ENCODE data around the gene SLAMF1.
A peak's percentile ranks its signal among the peaks of the same experiment; 100 is the strongest.
"Not testable (repeated sequence)": the region's sequence is repeated elsewhere in the genome, so short reads cannot be mapped to it uniquely, and the experiment has no call there.

SLAMF1 gene

DNA sequence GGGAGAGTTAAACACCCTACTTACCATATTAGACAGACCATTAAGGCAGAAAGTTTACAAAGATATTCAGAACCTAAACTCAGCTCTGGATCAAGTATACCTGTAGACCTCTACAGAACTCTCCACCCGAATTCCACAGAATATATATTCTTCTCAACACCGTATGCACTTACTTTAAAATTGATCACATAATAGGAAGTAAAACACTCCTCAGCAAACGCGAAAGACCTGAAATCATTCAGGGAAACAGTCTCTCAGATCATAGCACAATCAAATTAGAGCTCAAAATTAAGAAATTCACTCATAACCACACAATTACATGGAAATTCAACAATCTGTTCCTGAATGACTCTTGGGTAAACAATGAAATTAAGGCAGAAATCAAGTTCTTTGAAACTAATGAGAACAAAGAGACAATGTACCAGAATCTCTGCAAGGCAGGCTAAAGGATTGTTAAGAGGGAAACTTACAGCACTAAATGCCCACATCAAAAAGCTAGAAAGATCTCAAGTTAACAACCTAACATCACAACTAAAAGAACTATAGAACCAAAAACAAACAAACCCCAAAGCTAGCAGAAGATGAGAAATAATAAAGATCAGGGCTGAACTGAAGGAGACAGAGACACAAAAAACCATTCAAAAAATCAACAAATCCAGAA lies 86.7 kb downstream of the SLAMF1 start:
- no peaks in the 10 kb centered on the region for H3K9me2 ChIP-seq (replicated peaks; ENCODE audit: insufficient read depth, low read length)
- no peaks in the 10 kb centered on the region for H3F3A ChIP-seq (ENCODE audit: insufficient read depth, low read length)
- no peak overlapping the region for H3K9ac ChIP-seq (ENCODE audit: low read length)
- no peak for DNase-seq
- no peaks in the 10 kb centered on the region for H3K9me3 ChIP-seq (replicated peaks; ENCODE audit: insufficient read depth, low read length)
- H3K79me2 ChIP-seq (ENCODE audit: low read length), result no peaks in the 10 kb centered on the region
- H3K36me3 ChIP-seq (replicated peaks; ENCODE audit: insufficient read depth, low read length), result no peaks in the 10 kb centered on the region
- no peaks in the 10 kb centered on the region for H4K20me1 ChIP-seq (ENCODE audit: insufficient read depth, low read length)
- no peaks in the 10 kb centered on the region for H3K27me3 ChIP-seq (replicated peaks; ENCODE audit: insufficient read depth, low read length)
- H3K4me1 ChIP-seq (ENCODE audit: low read length), result no peaks in the 10 kb centered on the region
- H3K27ac ChIP-seq (ENCODE audit: low read length), result no peak overlapping the region
- TF ChIP-seq, protein P1, sequence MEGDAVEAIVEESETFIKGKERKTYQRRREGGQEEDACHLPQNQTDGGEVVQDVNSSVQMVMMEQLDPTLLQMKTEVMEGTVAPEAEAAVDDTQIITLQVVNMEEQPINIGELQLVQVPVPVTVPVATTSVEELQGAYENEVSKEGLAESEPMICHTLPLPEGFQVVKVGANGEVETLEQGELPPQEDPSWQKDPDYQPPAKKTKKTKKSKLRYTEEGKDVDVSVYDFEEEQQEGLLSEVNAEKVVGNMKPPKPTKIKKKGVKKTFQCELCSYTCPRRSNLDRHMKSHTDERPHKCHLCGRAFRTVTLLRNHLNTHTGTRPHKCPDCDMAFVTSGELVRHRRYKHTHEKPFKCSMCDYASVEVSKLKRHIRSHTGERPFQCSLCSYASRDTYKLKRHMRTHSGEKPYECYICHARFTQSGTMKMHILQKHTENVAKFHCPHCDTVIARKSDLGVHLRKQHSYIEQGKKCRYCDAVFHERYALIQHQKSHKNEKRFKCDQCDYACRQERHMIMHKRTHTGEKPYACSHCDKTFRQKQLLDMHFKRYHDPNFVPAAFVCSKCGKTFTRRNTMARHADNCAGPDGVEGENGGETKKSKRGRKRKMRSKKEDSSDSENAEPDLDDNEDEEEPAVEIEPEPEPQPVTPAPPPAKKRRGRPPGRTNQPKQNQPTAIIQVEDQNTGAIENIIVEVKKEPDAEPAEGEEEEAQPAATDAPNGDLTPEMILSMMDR (IDR thresholded peaks at IDR 0.05; ENCODE audit: low read length), result no peak
- TF ChIP-seq EZH2 (optimal IDR thresholded peaks at IDR 0.05; ENCODE audit: low read depth, low read length) (no peak), EZH2phosphoT487 (IDR thresholded peaks at IDR 0.05; ENCODE audit: low read length) (no peak)
- H3K4me2 ChIP-seq (ENCODE audit: low read depth, low read length), result no peak overlapping the region
- H3K4me3 ChIP-seq (ENCODE audit: low read length), result no peak overlapping the region
- no peak overlapping the region for H2AFZ ChIP-seq (ENCODE audit: low read length)

DNA sequence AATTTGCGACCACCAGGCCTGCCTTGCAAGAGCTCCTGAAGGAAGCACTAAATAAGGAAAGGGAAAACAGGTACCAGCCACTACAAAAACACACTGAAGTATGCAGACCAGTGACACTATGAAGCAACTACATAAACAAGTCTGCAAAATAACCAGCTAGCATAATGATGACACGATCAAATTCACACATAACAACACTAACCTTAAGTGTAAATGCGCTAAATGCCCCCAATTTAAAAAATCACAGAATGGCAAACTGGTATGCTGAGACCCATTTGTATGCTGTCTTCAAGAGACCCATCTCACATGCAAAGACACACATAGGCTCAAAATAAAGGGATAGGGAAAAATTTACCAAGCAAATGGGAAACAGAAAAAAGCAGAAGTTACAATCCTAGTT lies 87.4 kb downstream of the SLAMF1 start:
- H3K9me3 ChIP-seq (replicated peaks; ENCODE audit: insufficient read depth, low read length); H3K9ac ChIP-seq (ENCODE audit: low read length); H3K27ac ChIP-seq (ENCODE audit: low read length); H3K4me1 ChIP-seq (ENCODE audit: low read length); H3K4me3 ChIP-seq (ENCODE audit: low read length); H3K4me2 ChIP-seq (ENCODE audit: low read depth, low read length); H3K79me2 ChIP-seq (ENCODE audit: low read length); H3K9me2 ChIP-seq (replicated peaks; ENCODE audit: insufficient read depth, low read length); H3K27me3 ChIP-seq (replicated peaks; ENCODE audit: insufficient read depth, low read length); H4K20me1 ChIP-seq (ENCODE audit: insufficient read depth, low read length); H3F3A ChIP-seq (ENCODE audit: insufficient read depth, low read length); H2AFZ ChIP-seq (ENCODE audit: low read length); H3K36me3 ChIP-seq (replicated peaks; ENCODE audit: insufficient read depth, low read length): not testable (repeated sequence)
- DNase-seq, result peak; percentile 4

DNA sequence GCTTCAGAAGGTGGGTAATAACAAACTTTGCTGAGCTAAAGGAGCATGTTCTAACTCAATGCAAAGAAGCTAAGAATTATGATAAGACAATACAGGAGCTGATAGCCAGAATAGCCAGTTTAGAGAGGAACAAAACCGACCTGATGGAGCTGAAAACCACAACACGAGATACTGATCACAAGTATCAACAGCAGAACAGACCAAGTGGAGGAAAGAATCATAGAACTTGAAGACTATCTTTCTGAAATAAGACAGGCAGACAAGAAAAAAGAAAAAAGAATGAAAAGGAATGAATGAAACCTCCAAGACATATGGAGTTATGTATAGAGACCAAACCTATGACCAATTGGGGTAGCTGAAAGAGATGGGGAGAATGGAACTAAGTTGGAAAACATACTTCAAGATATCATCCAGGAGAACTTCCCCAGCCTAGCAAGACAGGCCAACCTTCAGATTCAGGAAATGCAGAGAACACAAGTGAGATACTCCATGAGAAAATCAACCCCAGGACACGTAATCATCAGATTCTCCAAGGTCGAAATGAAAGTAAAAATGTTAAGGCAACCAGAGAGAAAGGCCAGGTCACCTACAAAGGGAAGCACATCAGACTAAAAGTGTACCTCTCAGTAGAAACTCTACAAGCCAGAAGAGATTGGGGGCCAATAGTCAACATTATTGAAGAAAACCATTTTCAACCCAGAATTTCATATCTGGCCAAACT lies 88.0 kb downstream of the SLAMF1 start:
- Histone ChIP-seq H3K4me2 (ENCODE audit: low read depth, low read length) (peak overlapping the region; percentile 2; the same call in 1 of the 2 replicates), H2AFZ (ENCODE audit: low read length) (no peak overlapping the region), H3K9me3 (replicated peaks; ENCODE audit: insufficient read depth, low read length) (no peaks in the 10 kb centered on the region), H3F3A (ENCODE audit: insufficient read depth, low read length) (no peaks in the 10 kb centered on the region), H4K20me1 (ENCODE audit: insufficient read depth, low read length) (no peaks in the 10 kb centered on the region), H3K9me2 (replicated peaks; ENCODE audit: insufficient read depth, low read length) (no peaks in the 10 kb centered on the region), H3K36me3 (replicated peaks; ENCODE audit: insufficient read depth, low read length) (no peaks in the 10 kb centered on the region), H3K9ac (ENCODE audit: low read length) (no peak overlapping the region), H3K4me1 (ENCODE audit: low read length) (no peaks in the 10 kb centered on the region), H3K79me2 (ENCODE audit: low read length) (no peaks in the 10 kb centered on the region), H3K27me3 (replicated peaks; ENCODE audit: insufficient read depth, low read length) (no peaks in the 10 kb centered on the region), H3K27ac (ENCODE audit: low read length) (no peak overlapping the region), H3K4me3 (ENCODE audit: low read length) (no peak overlapping the region)
- DNase-seq, result peak; percentile 5
- no peak for TF ChIP-seq EZH2 (optimal IDR thresholded peaks at IDR 0.05; ENCODE audit: low read depth, low read length)
- TF ChIP-seq, protein P1 (IDR thresholded peaks at IDR 0.05; ENCODE audit: low read length), result no peak

Data from MM.1S (cell line).